BLaER1 treated with 17β-estradiol and CSF1 and Interleukin-3, amounts not matched to agents 10 nM and 100 nM (cell line): ENCODE measurements around the gene PSMB10.
"Not testable (repeated sequence)": the region's sequence is repeated elsewhere in the genome, so short reads cannot be mapped to it uniquely, and the experiment has no call there.

ENCODE experiments used
- H3K27ac ChIP-seq, 11 experiments: shearing (Covaris generic); formaldehyde crosslinking; 2 replicates each; pipeline ENCODE4 v1.8.1; 2022
- H3K27me3 ChIP-seq, 11 experiments: shearing (Covaris generic); formaldehyde crosslinking; 2 replicates each; pipeline ENCODE4 v1.8.1; 2022
- H3K36me3 ChIP-seq, 11 experiments: shearing (Covaris generic); formaldehyde crosslinking; 2 replicates each; pipeline ENCODE4 v1.8.1; 2022
- H3K4me1 ChIP-seq, 10 experiments: shearing (Covaris generic); formaldehyde crosslinking; 2 replicates each; pipeline ENCODE4 v1.8.1; 2022
- H3K4me2 ChIP-seq, 11 experiments: shearing (Covaris generic); formaldehyde crosslinking; 2 replicates each; pipeline ENCODE4 v1.8.1; 2022
- H3K4me3 ChIP-seq, 10 experiments: shearing (Covaris generic); formaldehyde crosslinking; 2 replicates each; pipeline ENCODE4 v1.8.1; 2022
- H3K9ac ChIP-seq, 11 experiments: shearing (Covaris generic); formaldehyde crosslinking; 2 replicates each; pipeline ENCODE4 v1.8.1; 2022
- H3K9me3 ChIP-seq, 11 experiments: shearing (Covaris generic); formaldehyde crosslinking; replicated peaks in 1 of 11; 2 replicates each; pipeline ENCODE4 v1.8.1; 2022
- H4K20me1 ChIP-seq, 11 experiments: shearing (Covaris generic); formaldehyde crosslinking; 2 replicates each; pipeline ENCODE4 v1.8.1; 2022
- Cebpa-rat ChIP-seq, 11 experiments: shearing (Covaris generic); IDR thresholded peaks; 2 replicates each; pipeline ENCODE4 v1.8.1; 2022

Gene PSMB10

DNA sequence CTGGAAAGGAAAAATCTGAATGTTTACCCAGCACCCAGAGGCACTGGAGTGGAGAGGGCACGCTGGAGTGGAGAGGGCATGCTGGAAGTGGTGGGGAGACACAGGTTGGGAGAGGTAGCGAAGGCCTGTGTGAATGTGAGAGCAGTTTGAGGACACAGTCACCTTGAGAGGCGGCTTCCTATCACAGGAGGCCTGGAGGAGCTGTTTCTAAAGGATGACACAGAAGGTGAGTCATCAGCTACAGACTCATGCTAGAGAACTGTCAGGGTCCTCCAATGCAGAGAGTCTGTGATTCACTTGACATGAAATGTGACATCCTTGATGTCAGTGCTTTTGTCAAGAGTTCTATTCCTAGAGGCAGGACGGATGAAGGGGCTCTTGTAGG lies 18.8 kb downstream of the PSMB10 start:
- peak overlapping the region in 5 of 11 experiments; percentile 4 to 47 (median 31); a peak in 7 of 22 replicates for H3K4me2 ChIP-seq
- no peak overlapping the region for H3K4me3 ChIP-seq
- no peak for TF ChIP-seq Cebpa-rat (IDR thresholded peaks at IDR 0.05)
- peaks cover 46 to 99% (median 82%) of the 10 kb centered on the region in 11 experiments for H4K20me1 ChIP-seq
- peak overlapping the region in 6 of 11 experiments; percentile 16 to 62 (median 40); a peak in 8 of 22 replicates for H3K27ac ChIP-seq
- no peaks in the 10 kb centered on the region for H3K9me3 ChIP-seq
- H3K27me3 ChIP-seq = no peaks in the 10 kb centered on the region
- peaks cover 40 to 58% (median 47%) of the 10 kb centered on the region in 10 experiments for H3K4me1 ChIP-seq
- H3K36me3 ChIP-seq = peaks cover 18 to 80% (median 64%) of the 10 kb centered on the region in 11 experiments
- peak overlapping the region in 7 of 11 experiments; percentile 6 to 63 (median 47); a peak in 10 of 22 replicates for H3K9ac ChIP-seq

DNA sequence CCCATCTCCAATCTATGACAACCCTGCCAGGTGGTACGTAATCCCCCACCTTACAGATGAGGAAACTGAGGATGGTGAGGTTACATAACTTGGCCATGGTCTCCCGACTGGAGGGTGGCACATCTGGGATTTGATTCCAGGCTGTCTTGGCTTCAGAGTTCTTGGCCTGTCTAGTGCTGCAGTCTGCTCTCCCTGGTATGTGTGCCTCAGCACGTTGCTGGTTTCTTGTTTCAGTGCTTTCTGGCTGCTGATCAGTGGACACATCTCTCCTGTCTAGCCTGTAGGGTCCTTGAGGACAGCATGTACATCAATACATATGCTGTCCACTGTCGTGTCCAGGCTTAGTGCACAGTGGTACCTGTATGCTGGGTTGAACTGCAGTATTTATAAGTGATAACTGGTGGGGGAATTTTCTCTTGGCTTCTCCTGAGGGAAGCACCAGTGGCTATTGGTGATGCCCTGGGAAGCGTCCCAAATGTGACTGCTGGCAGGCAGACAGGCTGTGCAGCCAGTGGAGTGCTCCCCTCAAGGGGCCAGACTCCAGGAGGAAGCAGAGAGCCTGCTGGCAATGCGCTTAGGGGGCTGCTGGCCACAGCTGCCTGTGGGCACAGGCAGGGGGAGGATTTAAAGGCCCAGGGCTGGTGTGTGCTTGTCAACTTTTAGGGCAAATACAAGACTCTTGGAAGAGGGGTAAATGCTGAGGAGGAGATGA lies 19.4 kb downstream of the PSMB10 start:
- Histone ChIP-seq H3K27ac (peak overlapping the region in 6 of 11 experiments; percentile 16 to 62 (median 40); a peak in 8 of 22 replicates), H3K4me1 (peaks cover 35 to 53% (median 42%) of the 10 kb centered on the region in 10 experiments), H3K4me3 (no peak overlapping the region), H4K20me1 (peaks cover 42 to 99% (median 78%) of the 10 kb centered on the region in 11 experiments), H3K9ac (peak overlapping the region in 7 of 11 experiments; percentile 6 to 63 (median 47); a peak in 11 of 22 replicates), H3K27me3 (no peaks in the 10 kb centered on the region), H3K9me3 (no peaks in the 10 kb centered on the region), H3K36me3 (peaks cover 18 to 84% (median 62%) of the 10 kb centered on the region in 11 experiments), H3K4me2 (peak overlapping the region in 5 of 11 experiments; percentile 4 to 47 (median 31); a peak in 7 of 22 replicates)
- no peak for TF ChIP-seq Cebpa-rat (IDR thresholded peaks at IDR 0.05)

- Histone ChIP-seq H3K4me3 (no peak overlapping the region), H3K9ac (peak overlapping the region in 3 of 11 experiments; percentile 1 to 63 (median 47); a peak in 2 of 22 replicates), H3K36me3 (peaks cover 18 to 93% (median 74%) of the 10 kb centered on the region in 11 experiments), H4K20me1 (peaks cover 34 to 99% (median 77%) of the 10 kb centered on the region in 11 experiments), H3K4me2 (no peak overlapping the region), H3K27ac (no peak overlapping the region), H3K9me3 (no peaks in the 10 kb centered on the region), H3K4me1 (peaks cover 23 to 42% (median 32%) of the 10 kb centered on the region in 10 experiments), H3K27me3 (no peaks in the 10 kb centered on the region)
- TF ChIP-seq Cebpa-rat (IDR thresholded peaks at IDR 0.05) = no peak
Observed at GRCh38 chr16:67915831-67916723, 20.6 kb downstream of the PSMB10 start.

- H3K4me2 ChIP-seq = not testable (repeated sequence)
- H3K4me1 ChIP-seq = peaks cover 20 to 42% (median 32%) of the 10 kb centered on the region in 10 experiments
Observed at GRCh38 chr16:67915496-67915769, 21.2 kb downstream of the PSMB10 start.

DNA sequence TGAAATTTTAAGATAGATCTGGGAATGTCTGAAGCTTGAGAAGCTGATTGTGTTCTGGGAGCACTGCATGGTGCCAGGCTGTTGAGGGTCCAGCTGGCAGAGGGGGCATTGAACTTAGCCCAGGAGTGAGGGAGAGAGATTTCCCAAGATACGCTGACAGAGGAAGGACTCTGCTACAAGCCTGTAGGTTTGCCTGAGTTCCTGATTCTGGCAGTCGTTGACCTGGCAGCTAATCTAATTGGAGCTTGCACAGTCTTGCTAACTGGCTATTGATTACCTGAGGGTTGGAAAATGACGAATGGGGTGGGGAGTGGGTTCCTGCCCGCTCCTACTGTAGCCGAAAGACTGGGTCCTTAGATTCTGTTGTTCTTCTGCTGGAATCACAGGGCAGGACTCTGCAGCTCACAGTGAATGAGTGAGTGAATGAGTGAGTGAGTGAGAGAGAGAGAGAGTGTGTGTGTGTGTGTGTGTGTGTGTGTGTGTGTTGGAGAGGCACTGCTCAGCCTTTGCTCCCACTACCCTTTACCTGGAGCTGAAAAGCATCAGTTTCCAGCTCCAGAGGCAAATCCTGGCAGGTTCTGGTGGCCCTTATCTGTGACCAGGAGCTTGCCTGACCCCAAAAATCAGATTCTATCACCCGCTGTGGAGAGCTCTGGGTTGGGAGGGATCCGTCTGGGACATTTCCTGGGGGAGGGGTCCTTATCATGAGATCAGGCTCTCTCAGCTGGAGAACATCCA lies 21.7 kb downstream of the PSMB10 start:
- TF ChIP-seq Cebpa-rat (IDR thresholded peaks at IDR 0.05) = no peak
- peaks cover 24 to 42% (median 32%) of the 10 kb centered on the region in 10 experiments for H3K4me1 ChIP-seq
- no peaks in the 10 kb centered on the region for H3K9me3 ChIP-seq
- H3K36me3 ChIP-seq = peaks cover 22 to 93% (median 76%) of the 10 kb centered on the region in 11 experiments
- no peak overlapping the region for H3K9ac ChIP-seq
- H3K27ac ChIP-seq = no peak overlapping the region
- no peaks in the 10 kb centered on the region for H3K27me3 ChIP-seq
- H3K4me3 ChIP-seq = no peak overlapping the region
- H3K4me2 ChIP-seq = no peak overlapping the region
- peaks cover 36 to 99% (median 76%) of the 10 kb centered on the region in 11 experiments for H4K20me1 ChIP-seq

More at GRCh38 chr16:67915496-67915769, 21.2 kb downstream of the PSMB10 start:
- peaks cover 35 to 99% (median 77%) of the 10 kb centered on the region in 11 experiments for H4K20me1 ChIP-seq
- H3K4me3 ChIP-seq, H3K9me3 ChIP-seq, H3K27me3 ChIP-seq, H3K9ac ChIP-seq, H3K27ac ChIP-seq: not testable (repeated sequence)
- peaks cover 20 to 97% (median 79%) of the 10 kb centered on the region in 11 experiments for H3K36me3 ChIP-seq

- Histone ChIP-seq H3K27ac (peak overlapping the region in 9 of 11 experiments; percentile 1 to 64 (median 36); a peak in 12 of 22 replicates), H4K20me1 (peaks cover 7 to 85% (median 43%) of the 10 kb centered on the region in 11 experiments; a peak in 19 of 22 replicates), H3K27me3 (no peaks in the 10 kb centered on the region), H3K4me2 (peak overlapping the region in 9 of 11 experiments; percentile 22 to 52 (median 33); a peak in 18 of 22 replicates), H3K9me3 (no peaks in the 10 kb centered on the region), H3K36me3 (peaks cover 24 to 88% (median 58%) of the 10 kb centered on the region in 11 experiments), H3K4me1 (peaks cover 10 to 23% (median 21%) of the 10 kb centered on the region in 10 experiments), H3K9ac (peak overlapping the region in 7 of 11 experiments; percentile 7 to 49 (median 28); a peak in 7 of 22 replicates), H3K4me3 (no peak overlapping the region)
- no peak for TF ChIP-seq Cebpa-rat (IDR thresholded peaks at IDR 0.05)
Observed at GRCh38 chr16:67910158-67910557, 26.5 kb downstream of the PSMB10 start.

DNA sequence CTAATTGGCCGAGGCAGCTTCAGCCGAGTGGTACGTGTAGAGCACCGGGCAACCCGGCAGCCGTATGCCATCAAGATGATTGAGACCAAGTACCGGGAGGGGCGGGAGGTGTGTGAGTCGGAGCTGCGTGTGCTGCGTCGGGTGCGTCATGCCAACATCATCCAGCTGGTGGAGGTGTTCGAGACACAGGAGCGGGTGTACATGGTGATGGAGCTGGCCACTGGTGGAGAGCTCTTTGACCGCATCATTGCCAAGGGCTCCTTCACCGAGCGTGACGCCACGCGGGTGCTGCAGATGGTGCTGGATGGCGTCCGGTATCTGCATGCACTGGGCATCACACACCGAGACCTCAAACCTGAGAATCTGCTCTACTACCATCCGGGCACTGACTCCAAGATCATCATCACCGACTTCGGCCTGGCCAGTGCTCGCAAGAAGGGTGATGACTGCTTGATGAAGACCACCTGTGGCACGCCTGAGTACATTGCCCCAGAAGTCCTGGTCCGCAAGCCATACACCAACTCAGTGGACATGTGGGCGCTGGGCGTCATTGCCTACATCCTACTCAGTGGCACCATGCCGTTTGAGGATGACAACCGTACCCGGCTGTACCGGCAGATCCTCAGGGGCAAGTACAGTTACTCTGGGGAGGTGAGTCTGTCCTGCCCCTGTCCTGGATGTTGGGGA lies 27.5 kb downstream of the PSMB10 start:
- no peak overlapping the region for H3K4me3 ChIP-seq
- no peak for TF ChIP-seq Cebpa-rat (IDR thresholded peaks at IDR 0.05)
- peaks cover 10 to 23% (median 21%) of the 10 kb centered on the region in 10 experiments for H3K4me1 ChIP-seq
- peak overlapping the region in 9 of 11 experiments; percentile 22 to 52 (median 33); a peak in 14 of 22 replicates for H3K4me2 ChIP-seq
- H3K27ac ChIP-seq = peak overlapping the region in 4 of 11 experiments; percentile 1 to 26 (median 16); a peak in 4 of 22 replicates
- H3K9me3 ChIP-seq = no peaks in the 10 kb centered on the region
- H3K27me3 ChIP-seq = no peaks in the 10 kb centered on the region
- H3K36me3 ChIP-seq = peaks cover 24 to 88% (median 49%) of the 10 kb centered on the region in 11 experiments
- H3K9ac ChIP-seq = peak overlapping the region in 4 of 11 experiments; percentile 7 to 42 (median 29); a peak in 3 of 22 replicates
- peaks cover 7 to 85% (median 43%) of the 10 kb centered on the region in 11 experiments; a peak in 19 of 22 replicates for H4K20me1 ChIP-seq
